ENCODE results near the gene ZNF184. TPM values are rescaled to one million over a fixed set of nuclear protein-coding genes. Genes with fewer than 3 reads are reported as not detected.

The ZNF184 gene
- total and polyA plus RNA-seq, 2 of the 4 experiments (the other 2 are of a cell fraction), result 2.8 to 8.1 TPM

- H3K4ac ChIP-seq (ENCODE audit: low read depth, low read length), result no peak overlapping the region
- TF ChIP-seq BHLHE40 (IDR thresholded peaks at IDR 0.05; ENCODE audit: low read depth, low read length) (no peak), FOS (IDR thresholded peaks at IDR 0.05; ENCODE audit: low read depth, low read length) (no peak), CEBPB (IDR thresholded peaks at IDR 0.05; ENCODE audit: low read depth, low read length) (no peak)
- H3K4me1 ChIP-seq (ENCODE audit: control insufficient read depth, insufficient read depth, low read length), result no peaks in the 10 kb centered on the region
- no peaks in the 10 kb centered on the region for H3K36me3 ChIP-seq (ENCODE audit: control insufficient read depth, insufficient read depth, low read length)
- H2AFZ ChIP-seq (replicated peaks; ENCODE audit: low read length, poor library complexity), result no peak overlapping the region
- no peaks in the 10 kb centered on the region for H4K20me1 ChIP-seq (ENCODE audit: insufficient read depth, low read length)
- H3K18ac ChIP-seq (ENCODE audit: low read depth, low read length), result no peak overlapping the region
- H3K4me2 ChIP-seq (ENCODE audit: low read depth, low read length), result no peak overlapping the region
- H4K91ac ChIP-seq (ENCODE audit: insufficient read depth, low read depth, low read length), result no peak overlapping the region
- H3K56ac ChIP-seq (ENCODE audit: extremely low read depth, insufficient read depth, low read length), result no peak overlapping the region
- POLR2A ChIA-PET (ENCODE audit: unreplicated experiment), result no interaction called here
- H2AK5ac ChIP-seq (ENCODE audit: low read depth, low read length), result no peak overlapping the region
- intact Hi-C loops (cut with micrococcal nuclease), result no loop called here
- H3K27ac ChIP-seq (ENCODE audit: insufficient read depth, low read length), result no peak overlapping the region
- H3K4me3 ChIP-seq (ENCODE audit: insufficient read depth, low read depth, low read length), result no peak overlapping the region
- ATAC-seq (ENCODE audit: low read depth) (no peak), DNase-seq (no peak)
- BruUV-seq (replicated peaks), result no TSS peak
- no peak overlapping the region for H4K8ac ChIP-seq (ENCODE audit: low read depth in 2 of 2, low read length in 2 of 2)
- no peaks in the 10 kb centered on the region for H3K9me1 ChIP-seq (ENCODE audit: insufficient read depth, low read length)
- no peaks in the 10 kb centered on the region for H3K9me3 ChIP-seq (ENCODE audit: control insufficient read depth, insufficient read depth, low read length)
- no peak overlapping the region for H2BK15ac ChIP-seq (ENCODE audit: low read depth, low read length)
- no peaks in the 10 kb centered on the region for H3K27me3 ChIP-seq (ENCODE audit: control insufficient read depth, insufficient read depth, low read length)
- no peak overlapping the region for H2AK9ac ChIP-seq (replicated peaks; ENCODE audit: low read depth, low read length, poor library complexity)
- dilution Hi-C loops (cut with HindIII; ENCODE audit: low sequenced_read_pairs, unreplicated experiment), result no loop called here
- no peak overlapping the region for H3K9ac ChIP-seq (ENCODE audit: low read depth, low read length)
- H3K23ac ChIP-seq (ENCODE audit: low read depth, low read length), result no peak overlapping the region
- H2BK120ac ChIP-seq (ENCODE audit: low read depth, low read length), result no peak overlapping the region
- CTCF ChIA-PET, result no interaction called here
- no peak overlapping the region for H3K14ac ChIP-seq (replicated peaks; ENCODE audit: low read depth, low read length)
- H2BK5ac ChIP-seq (ENCODE audit: low read depth, low read length, poor library complexity, severe bottlenecking), result no peak overlapping the region
- H2BK20ac ChIP-seq (ENCODE audit: low read depth, low read length), result no peak overlapping the region
- H3K79me1 ChIP-seq (ENCODE audit: low read depth in 1 of 2, low read length in 2 of 2), result no peaks in the 10 kb centered on the region
- in situ Hi-C loops (cut with MboI; ENCODE audit: low sequenced_read_pairs), result no loop called here
- 40% methylated on average over 1 of the region's 4 CpGs; no CpG with 5 or more reads in 1 of the 2 experiments for WGBS, 2 experiments (ENCODE audit: extremely low coverage in 2 of 2, insufficient read length in 1 of 2)
- H4K5ac ChIP-seq (ENCODE audit: low read depth, low read length), result no peak overlapping the region
Observed at GRCh38 chr6:27414300-27414699, 58.6 kb downstream of the ZNF184 start.

Measured in IMR-90 (cell line).